ENCODE results near the gene MAP4K3. TPM values are rescaled to one million over a fixed set of nuclear protein-coding genes. Genes with fewer than 3 reads are reported as not detected.

The MAP4K3 gene
- total and polyA plus RNA-seq, 2 of the 8 experiments (the other 6 are each of a cell fraction or from before 2014, with no cell fraction given) = 11.4 to 63.0 TPM

- Histone ChIP-seq H4K20me1 (replicated peaks in 1 of 2; ENCODE audit: control insufficient read depth in 1 of 2, insufficient read depth in 2 of 2, low read length in 2 of 2) (no peaks in the 10 kb centered on the region), H4K8ac (ENCODE audit: extremely low read depth, insufficient read depth, low read length) (no peak overlapping the region), H3K18ac (ENCODE audit: extremely low read depth, low read length) (no peak overlapping the region), H3K9ac (replicated peaks in 1 of 4; ENCODE audit: extremely low read depth in 1 of 4, low read depth in 3 of 4, low read length in 3 of 4) (no peak overlapping the region), H2BK120ac (replicated peaks; ENCODE audit: low read depth, low read length) (no peak overlapping the region), H2AK5ac (ENCODE audit: low read depth, low read length) (no peak overlapping the region), H3K14ac (ENCODE audit: insufficient read length) (no peak overlapping the region), H2BK15ac (ENCODE audit: low read length) (no peak overlapping the region), H3K27ac (ENCODE audit: low read depth, low read length) (no peak overlapping the region), H3K4me2 (ENCODE audit: insufficient read depth in 1 of 2, low read depth in 2 of 2, low read length in 2 of 2) (no peak overlapping the region), H3K4ac (replicated peaks; ENCODE audit: insufficient read length, low read depth, low read length) (no peak overlapping the region), H3K9me3 (ENCODE audit: insufficient read depth in 2 of 2, low read depth in 1 of 2, low read length in 1 of 2) (0 out of 4 replicates have a peak, but pooled peaks cover 0 to 4% of the 10 kb centered on the region in 2 experiments), H2AFZ (ENCODE audit: low read length) (no peak overlapping the region), H3K27me3 (replicated peaks in 1 of 4; ENCODE audit: control insufficient read depth in 3 of 4, extremely low read depth in 1 of 4, insufficient read depth in 3 of 4, low read length in 3 of 4) (no peaks in the 10 kb centered on the region), H2BK20ac (ENCODE audit: low read length) (no peak overlapping the region), H3K79me1 (ENCODE audit: low read depth, low read length) (no peaks in the 10 kb centered on the region), H4K91ac (replicated peaks; ENCODE audit: insufficient read length, low read length) (no peak overlapping the region), H3K4me3 (ENCODE audit: extremely low read depth in 1 of 4, insufficient read depth in 2 of 4, low read depth in 3 of 4, low read length in 4 of 4) (no peak overlapping the region), H2BK12ac (ENCODE audit: low read depth, low read length) (no peak overlapping the region), H3K4me1 (replicated peaks in 1 of 4; ENCODE audit: control insufficient read depth in 3 of 4, insufficient read depth in 4 of 4, low read length in 3 of 4) (no peaks in the 10 kb centered on the region), H3K79me2 (ENCODE audit: control insufficient read depth in 1 of 2, insufficient read depth in 2 of 2, low read length in 2 of 2) (no peaks in the 10 kb centered on the region), H4K5ac (ENCODE audit: insufficient read length, low read depth, low read length) (no peak overlapping the region), H3K36me3 (ENCODE audit: control insufficient read depth in 2 of 4, insufficient read depth in 4 of 4, low read length in 3 of 4) (no peaks in the 10 kb centered on the region), H3K56ac (replicated peaks; ENCODE audit: insufficient read length, low read depth, low read length) (no peak overlapping the region), H3K23me2 (ENCODE audit: low read depth, low read length) (no peaks in the 10 kb centered on the region), H3K23ac (ENCODE audit: insufficient read length) (no peak overlapping the region), H2BK5ac (ENCODE audit: low read depth, low read length) (no peak overlapping the region)
- DNase-seq (ENCODE audit: low read depth in 1 of 2, low spot score in 2 of 2) (no peak), FAIRE-seq (no peak)
- 84% methylated on average over 1 of the region's 1 CpG; no CpG with 5 or more reads in 1 of the 2 experiments for WGBS, 2 experiments (ENCODE audit: extremely low coverage in 1 of 2, insufficient coverage in 1 of 2, insufficient read length in 1 of 2, insufficient replicate concordance in 2 of 2, low coverage in 1 of 2, low lambda C conversion rate in 2 of 2, missing lambda C conversion rate in 1 of 2)
- TF ChIP-seq SRF (IDR thresholded peaks at IDR 0.05; ENCODE audit: low read depth, low read length) (no peak), CREB1 (IDR thresholded peaks at IDR 0.05) (no peak), ASH2L (IDR thresholded peaks at IDR 0.05; ENCODE audit: low read length) (no peak), GTF2F1 (IDR thresholded peaks at IDR 0.05; ENCODE audit: borderline replicate concordance, low read depth, low read length) (no peak), EGR1 (IDR thresholded peaks at IDR 0.05; ENCODE audit: borderline replicate concordance, low read depth, low read length) (no peak), TCF12 (IDR thresholded peaks at IDR 0.05; ENCODE audit: low read depth, low read length) (no peak), RAD21 (IDR thresholded peaks at IDR 0.05 in 1 of 2, conservative IDR thresholded peaks at IDR 0.05 in 1 of 2; ENCODE audit: low read depth in 2 of 2, low read length in 2 of 2) (no peak), KDM1A (IDR thresholded peaks at IDR 0.05; ENCODE audit: borderline replicate concordance, low read length) (no peak), JUN (IDR thresholded peaks at IDR 0.05; ENCODE audit: low read depth, low read length) (no peak), SIRT6 (IDR thresholded peaks at IDR 0.05; ENCODE audit: low read length) (no peak), ATF2 (IDR thresholded peaks at IDR 0.05; ENCODE audit: low read length) (no peak), RFX5 (IDR thresholded peaks at IDR 0.05; ENCODE audit: borderline replicate concordance, low read depth, low read length) (no peak), TEAD4 (IDR thresholded peaks at IDR 0.05; ENCODE audit: low read depth, low read length) (no peak), YY1 (IDR thresholded peaks at IDR 0.05; ENCODE audit: low read depth, low read length) (no peak)
- CTCF ChIA-PET (ENCODE audit: partially characterized antibody) = interaction anchor here (1.3 kb wide), 1 partner anchor 9 kb away, joined by 4 read pairs; no protein-coding TSS in a partner anchor
- POLR2A ChIA-PET (ENCODE audit: partially characterized antibody) = no interaction called here
Observed at GRCh38 chr2:39234754-39235153, 202.3 kb downstream of the MAP4K3 start.
